A549 (cell line): ENCODE data around the gene ATP6V1A.

Source experiments
- BCL3 ChIP-seq: fragments of >200 bp; sonication (Bioruptor Twin); formaldehyde crosslinking; IDR thresholded peaks from 3 replicates; pipeline ENCODE4 v1.6.1; 2016
- CTCF ChIP-seq: fragments of >200 bp; sonication (Bioruptor Twin); formaldehyde crosslinking; IDR thresholded peaks from 3 replicates; pipeline ENCODE4 v1.5.1; 2016
- PBX3 ChIP-seq: IDR thresholded peaks from 2 replicates; pipeline ENCODE4 v1.6.1; 2012
- POLR2AphosphoS2 ChIP-seq: conservative IDR thresholded peaks from 2 replicates; pipeline ENCODE4 v1.6.1; 2012; ENCODE audit warnings: low read length, improper control_type of control experiment, inconsistent platforms
- RCOR1 ChIP-seq: fragments of 150-350 bp; IDR thresholded peaks from 2 replicates; pipeline ENCODE4 v1.6.1; 2014; ENCODE audit warnings: antibody characterized with exemption, low read length, low read depth

GRCh38 chr3:113719758-113720157 lies 27.1 kb upstream of the ATP6V1A start:
- no peak for TF ChIP-seq CTCF
- no peak for TF ChIP-seq BCL3
- TF ChIP-seq PBX3, result no peak
- no peak for TF ChIP-seq POLR2AphosphoS2
- TF ChIP-seq RCOR1, result no peak
